ENCODE results near the gene ELFN1.

DNA sequence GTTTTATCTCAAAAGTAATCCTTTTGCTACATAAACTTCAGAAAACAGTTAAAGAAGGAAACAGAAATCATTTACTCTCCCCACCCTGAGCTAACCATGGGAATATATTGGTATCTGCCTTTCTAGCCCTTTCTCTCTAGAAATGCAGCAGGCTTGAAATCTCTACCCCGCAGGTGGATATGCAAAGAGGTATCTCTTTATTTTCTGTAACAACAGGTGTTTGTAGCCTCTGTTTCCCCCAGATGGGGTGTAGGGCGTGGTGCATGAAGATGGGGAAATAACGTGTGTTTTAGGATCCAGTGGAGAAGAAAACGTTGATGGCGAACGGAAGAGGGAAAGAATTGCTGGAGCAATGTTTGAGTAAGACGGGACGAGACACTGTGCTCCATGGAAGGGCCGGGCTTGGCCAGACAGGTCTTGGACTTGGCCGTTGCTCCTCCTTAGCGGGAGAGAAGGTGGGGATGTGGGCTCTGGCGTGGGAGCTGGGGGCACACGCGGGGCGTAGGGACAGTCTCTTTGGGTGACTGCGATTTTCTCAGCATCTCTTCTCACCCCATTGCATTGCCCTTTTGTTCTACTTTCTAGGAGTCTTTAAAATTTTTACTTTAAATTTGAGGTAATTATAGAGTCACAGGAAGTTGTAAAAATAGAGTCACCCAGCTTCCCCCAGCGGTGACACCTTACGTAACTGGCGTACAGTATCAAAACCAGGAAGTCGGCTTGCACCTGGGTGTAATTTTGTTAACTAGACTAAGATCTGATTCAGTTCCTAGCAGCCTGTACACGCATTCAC, 82.9 kb downstream of the ELFN1 start:
- TF ChIP-seq FOXM1 (IDR thresholded peaks at IDR 0.05; ENCODE audit: low read depth), result no peak
- TF ChIP-seq CHD2 (IDR thresholded peaks at IDR 0.05; ENCODE audit: low read length, partially characterized antibody), result no peak
- no peak for TF ChIP-seq MEF2A (IDR thresholded peaks at IDR 0.05; ENCODE audit: borderline replicate concordance, low read depth)
